Measurements from ENCODE around the gene GRID1. TPM values are rescaled to one million over a fixed set of nuclear protein-coding genes. Genes with fewer than 3 reads are reported as not detected.

GRID1 gene
- total RNA-seq, 1 experiment from 2014 or later = not detected

- no peak overlapping the region for H3K4me2 ChIP-seq
- H3K79me2 ChIP-seq (ENCODE audit: low read depth) = no peaks in the 10 kb centered on the region
- intact Hi-C loops (cut with micrococcal nuclease; ENCODE audit: unreplicated experiment) = no loop called here
- H3K36me3 ChIP-seq (ENCODE audit: low read depth) = no peaks in the 10 kb centered on the region
- no peaks in the 10 kb centered on the region for H4K20me1 ChIP-seq (ENCODE audit: insufficient read depth)
- no peak overlapping the region for H3K27ac ChIP-seq
- DNase-seq = no peak
- CTCF ChIA-PET = no interaction called here
- H3K9me3 ChIP-seq (ENCODE audit: insufficient read depth, low read depth) = no peaks in the 10 kb centered on the region
- no peaks in the 10 kb centered on the region for H3K4me1 ChIP-seq (replicated peaks; ENCODE audit: insufficient read depth)
- no peaks in the 10 kb centered on the region for H3F3A ChIP-seq (ENCODE audit: insufficient read depth, low read depth)
- H3K9me2 ChIP-seq (ENCODE audit: insufficient read depth) = no peaks in the 10 kb centered on the region
- TF ChIP-seq, protein P1, sequence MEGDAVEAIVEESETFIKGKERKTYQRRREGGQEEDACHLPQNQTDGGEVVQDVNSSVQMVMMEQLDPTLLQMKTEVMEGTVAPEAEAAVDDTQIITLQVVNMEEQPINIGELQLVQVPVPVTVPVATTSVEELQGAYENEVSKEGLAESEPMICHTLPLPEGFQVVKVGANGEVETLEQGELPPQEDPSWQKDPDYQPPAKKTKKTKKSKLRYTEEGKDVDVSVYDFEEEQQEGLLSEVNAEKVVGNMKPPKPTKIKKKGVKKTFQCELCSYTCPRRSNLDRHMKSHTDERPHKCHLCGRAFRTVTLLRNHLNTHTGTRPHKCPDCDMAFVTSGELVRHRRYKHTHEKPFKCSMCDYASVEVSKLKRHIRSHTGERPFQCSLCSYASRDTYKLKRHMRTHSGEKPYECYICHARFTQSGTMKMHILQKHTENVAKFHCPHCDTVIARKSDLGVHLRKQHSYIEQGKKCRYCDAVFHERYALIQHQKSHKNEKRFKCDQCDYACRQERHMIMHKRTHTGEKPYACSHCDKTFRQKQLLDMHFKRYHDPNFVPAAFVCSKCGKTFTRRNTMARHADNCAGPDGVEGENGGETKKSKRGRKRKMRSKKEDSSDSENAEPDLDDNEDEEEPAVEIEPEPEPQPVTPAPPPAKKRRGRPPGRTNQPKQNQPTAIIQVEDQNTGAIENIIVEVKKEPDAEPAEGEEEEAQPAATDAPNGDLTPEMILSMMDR (conservative IDR thresholded peaks at IDR 0.05) = no peak
- TF ChIP-seq EZH2 (IDR thresholded peaks at IDR 0.05; ENCODE audit: low read depth) = no peak
- BruUV-seq (replicated peaks) = no TSS peak
- no peak overlapping the region for H3K4me3 ChIP-seq
- H2AFZ ChIP-seq = no peak overlapping the region
- H3K27me3 ChIP-seq (ENCODE audit: insufficient read depth, low read depth) = no peaks in the 10 kb centered on the region
- POLR2A ChIA-PET (ENCODE audit: unreplicated experiment) = no interaction called here
Observed at GRCh38 chr10:85666102-85666501, 700.5 kb downstream of the GRID1 start.

- Histone ChIP-seq H3K9me2 (ENCODE audit: insufficient read depth) (no peaks in the 10 kb centered on the region), H3K27me3 (ENCODE audit: insufficient read depth, low read depth) (no peaks in the 10 kb centered on the region), H4K20me1 (ENCODE audit: insufficient read depth) (no peaks in the 10 kb centered on the region), H3K79me2 (ENCODE audit: low read depth) (no peaks in the 10 kb centered on the region), H3F3A (ENCODE audit: insufficient read depth, low read depth) (no peaks in the 10 kb centered on the region), H3K4me3 (no peak overlapping the region), H3K9me3 (ENCODE audit: insufficient read depth, low read depth) (no peaks in the 10 kb centered on the region), H2AFZ (no peak overlapping the region), H3K36me3 (ENCODE audit: low read depth) (no peaks in the 10 kb centered on the region), H3K27ac (no peak overlapping the region), H3K4me2 (no peak overlapping the region), H3K4me1 (replicated peaks; ENCODE audit: insufficient read depth) (no peaks in the 10 kb centered on the region)
- no TSS peak for BruUV-seq (replicated peaks)
- intact Hi-C loops (cut with micrococcal nuclease; ENCODE audit: unreplicated experiment) = no loop called here
- POLR2A ChIA-PET (ENCODE audit: unreplicated experiment) = no interaction called here
- CTCF ChIA-PET = no interaction called here
- no peak for DNase-seq
- TF ChIP-seq, protein P1 (conservative IDR thresholded peaks at IDR 0.05) = no peak
- TF ChIP-seq EZH2 (IDR thresholded peaks at IDR 0.05; ENCODE audit: low read depth) = no peak
Observed at GRCh38 chr10:85665681-85666080, 700.9 kb downstream of the GRID1 start.

- BruUV-seq (replicated peaks) = no TSS peak
- no peak overlapping the region for H2AFZ ChIP-seq
- intact Hi-C loops (cut with micrococcal nuclease; ENCODE audit: unreplicated experiment) = no loop called here
- H3K79me2 ChIP-seq (ENCODE audit: low read depth) = no peaks in the 10 kb centered on the region
- H4K20me1 ChIP-seq (ENCODE audit: insufficient read depth) = no peaks in the 10 kb centered on the region
- no peaks in the 10 kb centered on the region for H3K9me3 ChIP-seq (ENCODE audit: insufficient read depth, low read depth)
- no peaks in the 10 kb centered on the region for H3K27me3 ChIP-seq (ENCODE audit: insufficient read depth, low read depth)
- H3K27ac ChIP-seq = no peak overlapping the region
- DNase-seq = no peak
- no peaks in the 10 kb centered on the region for H3K4me1 ChIP-seq (replicated peaks; ENCODE audit: insufficient read depth)
- CTCF ChIA-PET = no interaction called here
- H3K36me3 ChIP-seq (ENCODE audit: low read depth) = no peaks in the 10 kb centered on the region
- POLR2A ChIA-PET (ENCODE audit: unreplicated experiment) = no interaction called here
- H3F3A ChIP-seq (ENCODE audit: insufficient read depth, low read depth) = no peaks in the 10 kb centered on the region
- H3K4me2 ChIP-seq = no peak overlapping the region
- H3K9me2 ChIP-seq (ENCODE audit: insufficient read depth) = no peaks in the 10 kb centered on the region
- no peak for TF ChIP-seq EZH2 (IDR thresholded peaks at IDR 0.05; ENCODE audit: low read depth)
- TF ChIP-seq, protein P1 (conservative IDR thresholded peaks at IDR 0.05) = no peak
- no peak overlapping the region for H3K4me3 ChIP-seq
Observed at GRCh38 chr10:85665078-85665477, 701.5 kb downstream of the GRID1 start.
